Endothelial cell of umbilical vein (primary cell): ENCODE data around the gene C9. TPM values are rescaled to one million over a fixed set of nuclear protein-coding genes. Genes with fewer than 3 reads are reported as not detected.

Experiments used
- BruUV-seq: library from RNA; stranded (reverse); fragments of 400-500 nt; replicated peaks from 2 replicates; lab custom pipeline; 2021; lab: Mats Ljungman, UMichigan
- CTCF ChIA-PET: fragments of 300-600, 350-600 bp; sonication (Branson Sonifier 250); formaldehyde crosslinking; loops from one replicate; lab custom pipeline; 2021; ENCODE audit warnings: antibody characterized with exemption, inconsistent platforms; lab: Charles Lee
- POLR2A ChIA-PET: fragments of 300-600, 350-600 bp; sonication (Branson Sonifier 250); formaldehyde crosslinking; loops from one replicate; lab custom pipeline; 2021; ENCODE audit warnings: antibody characterized with exemption, inconsistent platforms; lab: Charles Lee
- DNase-seq: peaks from one replicate; pipeline ENCODE4 v3.0.0-alpha.2; 2011; ENCODE audit warnings: low read depth, low spot score
- FAIRE-seq: peaks from 2 replicates; lab custom pipeline; 2011; peaks lifted over from hg19 to GRCh38; lab: Jason Lieb, UNC
- H2AFZ ChIP-seq: 2 replicates; pipeline ENCODE4 v1.6.0; 2012; ENCODE audit warnings: low read depth, low read length, control low read depth, inconsistent platforms
- H3K27ac ChIP-seq: 2 replicates; pipeline ENCODE4 v1.5.1; 2011; ENCODE audit warnings: low read depth, mild to moderate bottlenecking, control low read depth, low read length, moderate library complexity; ENCODE audit not compliant: insufficient read depth
- H3K27me3 ChIP-seq, 2 experiments: 2 replicates each; pipeline versions ENCODE4 v1.6.0 to v1.6.1; 2011; ENCODE audit warnings: low read length in 2 of 2, mixed read lengths in 1 of 2; ENCODE audit not compliant: control insufficient read depth in 2 of 2, insufficient read depth in 2 of 2
- H3K36me3 ChIP-seq, 2 experiments: 2 replicates in 1 of 2; 3 replicates in 1 of 2; pipeline ENCODE4 v1.5.1; 2011; ENCODE audit warnings: low read length in 2 of 2, mild to moderate bottlenecking in 1 of 2, moderate library complexity in 1 of 2; ENCODE audit not compliant: control insufficient read depth in 2 of 2, insufficient read depth in 2 of 2; ENCODE audit errors: extremely low read depth in 1 of 2
- H3K4me1 ChIP-seq: 3 replicates; pipeline ENCODE4 v1.5.1; 2011; ENCODE audit warnings: mild to moderate bottlenecking, low read length; ENCODE audit not compliant: control insufficient read depth, insufficient read depth; ENCODE audit errors: extremely low read depth
- H3K4me2 ChIP-seq: 2 replicates; pipeline ENCODE4 v1.6.1; 2011; ENCODE audit warnings: low read length, control low read depth, mixed read lengths; ENCODE audit not compliant: insufficient read depth
- H3K4me3 ChIP-seq, 3 experiments: fragments of 200-600 bp in 1 of 3; sonication (generic), shearing (Covaris generic) in 1 of 3; replicated peaks in 1 of 3; 2 replicates each; pipeline ENCODE4 v1.5.1; 2011 to 2016; ENCODE audit warnings: control low read depth in 3 of 3, low read length in 3 of 3, mild to moderate bottlenecking in 2 of 3, inconsistent platforms in 1 of 3, low read depth in 1 of 3, moderate library complexity in 1 of 3; ENCODE audit not compliant: insufficient read depth in 1 of 3
- H3K79me2 ChIP-seq: 2 replicates; pipeline ENCODE4 v1.6.0; 2012; ENCODE audit warnings: low read length, inconsistent platforms; ENCODE audit not compliant: control insufficient read depth, insufficient read depth
- H3K9ac ChIP-seq: replicated peaks from 2 replicates; pipeline ENCODE3; 2011; ENCODE audit warnings: low read length, control low read depth; ENCODE audit not compliant: insufficient read depth; ENCODE audit errors: extremely low read depth
- H3K9me1 ChIP-seq: replicated peaks from 3 replicates; pipeline ENCODE4 v1.6.0; 2011; ENCODE audit warnings: mild to moderate bottlenecking, low read length; ENCODE audit not compliant: control insufficient read depth, insufficient read depth; ENCODE audit errors: extremely low read depth
- H3K9me3 ChIP-seq: replicated peaks from 2 replicates; pipeline ENCODE4 v1.5.1; 2012; ENCODE audit warnings: low read length, inconsistent platforms; ENCODE audit not compliant: control insufficient read depth, insufficient read depth
- H4K20me1 ChIP-seq: replicated peaks from 2 replicates; pipeline ENCODE3; 2011; ENCODE audit warnings: mild to moderate bottlenecking, low read length; ENCODE audit not compliant: control insufficient read depth, insufficient read depth; ENCODE audit errors: extremely low read depth
- EZH2 ChIP-seq: IDR thresholded peaks from 2 replicates; pipeline ENCODE4 v1.6.1; 2012; ENCODE audit warnings: borderline replicate concordance, low read depth, mild to moderate bottlenecking, moderate library complexity, low read length, inconsistent platforms; ENCODE audit not compliant: severe bottlenecking
- FOS ChIP-seq: IDR thresholded peaks from 2 replicates; pipeline ENCODE4 v1.6.1; 2011; ENCODE audit warnings: mild to moderate bottlenecking, low read length, moderate library complexity, borderline replicate concordance; ENCODE audit not compliant: insufficient read depth
- GATA2 ChIP-seq: IDR thresholded peaks from 2 replicates; pipeline ENCODE4 v1.7.0; 2011; ENCODE audit warnings: low read depth, mild to moderate bottlenecking, moderate library complexity, mixed read lengths, low read length; ENCODE audit not compliant: insufficient read length, insufficient read depth
- JUN ChIP-seq: IDR thresholded peaks from 2 replicates; pipeline ENCODE4 v1.6.1; 2011; ENCODE audit warnings: borderline replicate concordance, low read depth; ENCODE audit not compliant: insufficient read length, insufficient read depth
- MYC ChIP-seq: IDR thresholded peaks from one replicate; pipeline ENCODE4 v1.6.1; 2011; ENCODE audit warnings: mild to moderate bottlenecking, low read depth, low read length
- POLR2A ChIP-seq: IDR thresholded peaks from 2 replicates; pipeline ENCODE4 v1.6.1; 2012; ENCODE audit warnings: low read depth, mild to moderate bottlenecking, control low read depth, low read length
- POLR2AphosphoS5 ChIP-seq: IDR thresholded peaks from 2 replicates; pipeline ENCODE4 v1.6.1; 2012; ENCODE audit warnings: low read depth, mild to moderate bottlenecking, control low read depth, low read length, moderate library complexity; ENCODE audit not compliant: insufficient read depth
- dilution Hi-C: fragments of 300-500 bp; cut with MboI; formaldehyde crosslinking; loops from one replicate; pipeline ENCODE4 v1.15.0; 2019; ENCODE audit warnings: low sequenced_read_pairs; ENCODE audit not compliant: extremely low pct_ligation_motif_present
- intact Hi-C: fragments of 100-400 bp; cut with micrococcal nuclease; formaldehyde crosslinking; loops from one replicate; pipeline ENCODE4 v1.10.0; 2022
- polyA plus RNA-seq, 4 experiments: library from polyadenylated mRNA; depleted of rRNA in 3 of 4; stranded (reverse) in 3 of 4; unstranded in 1 of 4; fragments of >200 nt; gene quantifications; 2 replicates each; pipeline versions ENCODE4 v1.2.1 to v1.2.3, GENCODE V29; 2011 to 2012; ENCODE audit warnings: missing spikeins in 1 of 4
- total RNA-seq: library from RNA; stranded (reverse); gene quantifications from 2 replicates; pipeline ENCODE4 v1.2.3, GENCODE V29; 2021
- TF ChIP-seq, protein P1 (sequence below), 2 donors: IDR thresholded peaks; 1 replicate in 1 of 2; 2 replicates in 1 of 2; pipeline ENCODE4 v1.5.1; 2011; ENCODE audit warnings: low read length in 2 of 2, mild to moderate bottlenecking in 2 of 2, moderate library complexity in 2 of 2, control low read depth in 1 of 2, inconsistent platforms in 1 of 2, low read depth in 1 of 2; ENCODE audit not compliant: insufficient read depth in 1 of 2; ENCODE audit errors: extremely low read depth in 1 of 2
- TF ChIP-seq, protein P2 (sequence below): IDR thresholded peaks from 2 replicates; pipeline ENCODE4 v1.6.1; 2011; ENCODE audit not compliant: insufficient read depth, insufficient read length

The C9 gene
- total and polyA plus RNA-seq, 2 donors (not counting 3 experiments of a cell fraction or from before 2014, with no cell fraction given) = 0.33 TPM; not detected in 1

DNA sequence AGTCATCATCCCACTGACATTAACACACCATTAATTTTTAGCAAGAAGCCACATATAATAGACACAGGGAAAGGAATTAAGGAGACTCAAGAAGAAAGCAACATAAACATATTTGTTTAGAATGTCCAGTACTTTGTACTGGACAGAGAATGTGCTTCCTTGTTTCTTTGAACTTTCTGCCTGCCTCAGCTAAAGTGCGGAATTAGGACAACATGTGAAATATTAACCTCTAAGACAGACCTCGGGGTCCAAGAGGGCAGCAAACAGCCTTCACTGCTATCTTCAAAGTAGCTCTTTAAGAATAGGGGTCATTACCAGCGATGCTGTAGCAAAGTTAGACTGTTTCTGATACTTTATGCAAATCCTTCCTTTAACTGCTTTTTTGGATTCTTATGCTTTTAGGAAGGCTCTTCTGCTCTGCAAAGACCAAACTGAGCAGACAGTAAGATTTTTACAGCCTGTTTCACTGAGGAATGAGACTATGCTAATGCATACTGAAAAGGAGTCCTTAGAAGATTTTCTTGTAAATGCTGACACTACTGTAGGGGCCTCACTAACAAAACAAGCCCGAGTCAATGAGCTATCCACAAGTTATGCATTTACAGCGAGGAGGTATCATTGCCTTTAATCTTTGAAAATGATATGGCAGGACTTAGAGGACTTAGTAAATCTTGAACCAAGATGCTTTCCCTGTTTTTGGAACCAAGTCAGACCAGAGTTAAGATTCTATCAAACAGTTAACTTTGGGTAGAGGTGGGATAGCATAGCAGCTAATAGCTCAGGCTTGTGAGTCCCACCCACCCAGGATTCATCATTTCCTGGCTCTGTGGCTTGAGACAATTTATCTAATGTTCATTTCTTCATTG is 36.7 kb upstream of the C9 start:
- no TSS peak for BruUV-seq
- TF ChIP-seq POLR2AphosphoS5 = no peak
- TF ChIP-seq, protein P1, sequence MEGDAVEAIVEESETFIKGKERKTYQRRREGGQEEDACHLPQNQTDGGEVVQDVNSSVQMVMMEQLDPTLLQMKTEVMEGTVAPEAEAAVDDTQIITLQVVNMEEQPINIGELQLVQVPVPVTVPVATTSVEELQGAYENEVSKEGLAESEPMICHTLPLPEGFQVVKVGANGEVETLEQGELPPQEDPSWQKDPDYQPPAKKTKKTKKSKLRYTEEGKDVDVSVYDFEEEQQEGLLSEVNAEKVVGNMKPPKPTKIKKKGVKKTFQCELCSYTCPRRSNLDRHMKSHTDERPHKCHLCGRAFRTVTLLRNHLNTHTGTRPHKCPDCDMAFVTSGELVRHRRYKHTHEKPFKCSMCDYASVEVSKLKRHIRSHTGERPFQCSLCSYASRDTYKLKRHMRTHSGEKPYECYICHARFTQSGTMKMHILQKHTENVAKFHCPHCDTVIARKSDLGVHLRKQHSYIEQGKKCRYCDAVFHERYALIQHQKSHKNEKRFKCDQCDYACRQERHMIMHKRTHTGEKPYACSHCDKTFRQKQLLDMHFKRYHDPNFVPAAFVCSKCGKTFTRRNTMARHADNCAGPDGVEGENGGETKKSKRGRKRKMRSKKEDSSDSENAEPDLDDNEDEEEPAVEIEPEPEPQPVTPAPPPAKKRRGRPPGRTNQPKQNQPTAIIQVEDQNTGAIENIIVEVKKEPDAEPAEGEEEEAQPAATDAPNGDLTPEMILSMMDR (IDR thresholded peaks at IDR 0.05; ENCODE audit: extremely low read depth in 1 of 2, insufficient read depth in 1 of 2, low read depth in 1 of 2, low read length in 2 of 2) = no peak
- no peak for TF ChIP-seq EZH2
- TF ChIP-seq JUN = no peak
- TF ChIP-seq FOS = no peak
- TF ChIP-seq GATA2 = no peak
- no peak for TF ChIP-seq MYC
- TF ChIP-seq, protein P2, sequence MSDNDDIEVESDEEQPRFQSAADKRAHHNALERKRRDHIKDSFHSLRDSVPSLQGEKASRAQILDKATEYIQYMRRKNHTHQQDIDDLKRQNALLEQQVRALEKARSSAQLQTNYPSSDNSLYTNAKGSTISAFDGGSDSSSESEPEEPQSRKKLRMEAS = no peak
- TF ChIP-seq POLR2A = no peak
- H4K20me1 ChIP-seq = peaks cover 10% of the 10 kb centered on the region
- H3K27me3 ChIP-seq = no peaks in the 10 kb centered on the region
- no peak for DNase-seq
- no peak overlapping the region for H3K9ac ChIP-seq
- H3K79me2 ChIP-seq = peaks cover 90% of the 10 kb centered on the region
- peak overlapping the region; percentile 1 for H3K27ac ChIP-seq
- POLR2A ChIA-PET = interaction anchor here (0.7 to 1.2 kb wide), 2 partner anchors 22 to 41 kb away, joined by 3 to 4 read pairs; no protein-coding TSS in a partner anchor
- no peak overlapping the region for H2AFZ ChIP-seq
- H3K4me2 ChIP-seq = no peak overlapping the region
- H3K36me3 ChIP-seq = peaks cover 9 to 17% of the 10 kb centered on the region in 2 experiments
- no peak overlapping the region for H3K4me3 ChIP-seq
- H3K9me3 ChIP-seq = no peaks in the 10 kb centered on the region
- H3K4me1 ChIP-seq = peaks cover 19% of the 10 kb centered on the region
- peak; percentile 4 for FAIRE-seq
- dilution Hi-C loops (loop anchor here (25.0 kb wide), 1 partner anchor 136 kb away; no protein-coding TSS in a partner anchor), intact Hi-C loops (no loop called here)
- CTCF ChIA-PET = interaction anchor here (1.2 to 10.1 kb wide), 8 partner anchors 10 to 163 kb away, joined by 3 to 97 read pairs (median 5); partner anchors contain the start of gene DAB2
- no peaks in the 10 kb centered on the region for H3K9me1 ChIP-seq
